Esophagus muscularis mucosa (tissue), 4 donors: ENCODE measurements around the gene ATP10A. TPM values are rescaled to one million over a fixed set of nuclear protein-coding genes. Genes with fewer than 3 reads are reported as not detected.

Experiments
- DNase-seq: peaks from one replicate; pipeline ENCODE4 v3.0.0-alpha.2; 2017; ENCODE audit errors: extremely low spot score
- H3K27ac ChIP-seq, 4 donors: fragments of 200-600 bp; sonication (generic); replicated peaks in 1 of 4; 1 replicate in 3 of 4; 2 replicates in 1 of 4; pipeline ENCODE4 v1.5.1; 2016 to 2019; ENCODE audit warnings: mild to moderate bottlenecking in 1 of 4
- H3K27me3 ChIP-seq, 4 donors: fragments of 200-600 bp; sonication (generic); one replicate each; pipeline versions ENCODE4 v1.5.1 to v1.6.0; 2016 to 2019
- H3K36me3 ChIP-seq, 4 donors: fragments of 200-600 bp; sonication (generic); one replicate each; pipeline ENCODE4 v1.5.1; 2016 to 2019
- H3K4me1 ChIP-seq, 4 donors: fragments of 200-600 bp; sonication (generic); one replicate each; pipeline ENCODE4 v1.5.1; 2016 to 2019
- H3K4me3 ChIP-seq, 4 donors: fragments of 200-600 bp; sonication (generic); 1 replicate in 2 of 4; 2 replicates in 2 of 4; pipeline ENCODE4 v1.5.1; 2016 to 2019; ENCODE audit warnings: mild to moderate bottlenecking in 4 of 4, moderate library complexity in 1 of 4
- H3K9me3 ChIP-seq, 4 donors: fragments of 200-600 bp; sonication (generic); 1 replicate in 3 of 4; 2 replicates in 1 of 4; pipeline ENCODE4 v1.5.1; 2016 to 2019
- EP300 ChIP-seq: sonication (generic); formaldehyde crosslinking; IDR thresholded peaks from one replicate; pipeline ENCODE4 v1.6.1; 2017; ENCODE audit warnings: antibody characterized with exemption
- POLR2A ChIP-seq: fragments of 450-650 bp; IDR thresholded peaks from one replicate; pipeline ENCODE4 v1.6.1; 2017; ENCODE audit warnings: antibody characterized with exemption, moderate library complexity, mild to moderate bottlenecking, low read depth
- POLR2AphosphoS5 ChIP-seq, 2 donors: sonication (generic); formaldehyde crosslinking; IDR thresholded peaks; one replicate each; pipeline ENCODE4 v1.6.1; 2017; ENCODE audit warnings: antibody characterized with exemption in 2 of 2
- WGBS: methylation state at CpG from one replicate; pipeline ENCODE4 v1.1.5; 2018; 5-methylcytosine and 5-hydroxymethylcytosine counted together
- intact Hi-C: fragments of 100-400 bp; cut with DNase I; formaldehyde crosslinking; loops from one replicate; pipeline ENCODE4 v1.15.1; 2023
- total RNA-seq, 4 donors: library from RNA; depleted of rRNA; stranded (reverse); fragments of >200 nt; gene quantifications; one replicate each; pipeline versions ENCODE4 v1.1.0 to v1.2.1, GENCODE V29; 2016
- TF ChIP-seq, protein P1 (sequence below), 3 experiments: fragments of 200-600 bp in 2 of 3; fragments of 450-650 bp in 1 of 3; sonication (generic) in 2 of 3; IDR thresholded peaks; one replicate each; pipeline ENCODE4 v1.5.1; 2017 to 2019; ENCODE audit warnings: antibody characterized with exemption in 3 of 3, mild to moderate bottlenecking in 2 of 3, moderate library complexity in 1 of 3

The ATP10A gene
- total RNA-seq, 4 donors from 2014 or later, result 23.9 to 51.9 (median 32.6) TPM

DNA sequence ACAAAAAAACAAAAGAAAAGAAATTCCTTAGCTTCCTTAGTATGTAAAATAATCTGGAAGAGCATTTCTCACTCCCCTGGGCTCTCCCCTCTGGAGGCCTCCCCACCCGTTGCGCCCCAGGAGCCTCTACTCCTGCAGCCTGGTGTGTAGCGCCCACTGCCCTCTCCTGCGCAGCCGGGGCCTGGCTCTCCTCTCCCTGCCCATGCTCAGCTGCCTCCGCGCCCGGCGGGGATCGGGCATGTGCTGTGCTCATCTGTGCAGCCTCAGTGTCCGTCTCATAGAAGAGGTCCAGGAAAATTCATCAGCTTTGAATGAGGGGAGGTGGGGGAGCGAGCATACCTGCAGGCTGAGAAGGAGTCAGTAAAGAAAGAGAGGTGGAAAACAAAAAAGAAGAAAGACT lies 203.9 kb downstream of the ATP10A start:
- Histone ChIP-seq H3K36me3 (no peaks in the 10 kb centered on the region), H3K9me3 (no peaks in the 10 kb centered on the region), H3K4me3 (no peak overlapping the region), H3K27ac (no peak overlapping the region), H3K4me1 (peaks cover 0 to 14% (median 0%) of the 10 kb centered on the region in 4 donors), H3K27me3 (no peaks in the 10 kb centered on the region)
- intact Hi-C loops, result loop anchor here (10.0 kb wide), 1 partner anchor 54 kb away; no protein-coding TSS in a partner anchor
- WGBS, result 98% methylated on average over 12 of the region's 12 CpGs
- no peak for TF ChIP-seq POLR2A
- TF ChIP-seq EP300, result no peak
- no peak for TF ChIP-seq POLR2AphosphoS5 (IDR thresholded peaks at IDR 0.05)
- TF ChIP-seq, protein P1, sequence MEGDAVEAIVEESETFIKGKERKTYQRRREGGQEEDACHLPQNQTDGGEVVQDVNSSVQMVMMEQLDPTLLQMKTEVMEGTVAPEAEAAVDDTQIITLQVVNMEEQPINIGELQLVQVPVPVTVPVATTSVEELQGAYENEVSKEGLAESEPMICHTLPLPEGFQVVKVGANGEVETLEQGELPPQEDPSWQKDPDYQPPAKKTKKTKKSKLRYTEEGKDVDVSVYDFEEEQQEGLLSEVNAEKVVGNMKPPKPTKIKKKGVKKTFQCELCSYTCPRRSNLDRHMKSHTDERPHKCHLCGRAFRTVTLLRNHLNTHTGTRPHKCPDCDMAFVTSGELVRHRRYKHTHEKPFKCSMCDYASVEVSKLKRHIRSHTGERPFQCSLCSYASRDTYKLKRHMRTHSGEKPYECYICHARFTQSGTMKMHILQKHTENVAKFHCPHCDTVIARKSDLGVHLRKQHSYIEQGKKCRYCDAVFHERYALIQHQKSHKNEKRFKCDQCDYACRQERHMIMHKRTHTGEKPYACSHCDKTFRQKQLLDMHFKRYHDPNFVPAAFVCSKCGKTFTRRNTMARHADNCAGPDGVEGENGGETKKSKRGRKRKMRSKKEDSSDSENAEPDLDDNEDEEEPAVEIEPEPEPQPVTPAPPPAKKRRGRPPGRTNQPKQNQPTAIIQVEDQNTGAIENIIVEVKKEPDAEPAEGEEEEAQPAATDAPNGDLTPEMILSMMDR (IDR thresholded peaks at IDR 0.05), result no peak
- no peak for DNase-seq

DNA sequence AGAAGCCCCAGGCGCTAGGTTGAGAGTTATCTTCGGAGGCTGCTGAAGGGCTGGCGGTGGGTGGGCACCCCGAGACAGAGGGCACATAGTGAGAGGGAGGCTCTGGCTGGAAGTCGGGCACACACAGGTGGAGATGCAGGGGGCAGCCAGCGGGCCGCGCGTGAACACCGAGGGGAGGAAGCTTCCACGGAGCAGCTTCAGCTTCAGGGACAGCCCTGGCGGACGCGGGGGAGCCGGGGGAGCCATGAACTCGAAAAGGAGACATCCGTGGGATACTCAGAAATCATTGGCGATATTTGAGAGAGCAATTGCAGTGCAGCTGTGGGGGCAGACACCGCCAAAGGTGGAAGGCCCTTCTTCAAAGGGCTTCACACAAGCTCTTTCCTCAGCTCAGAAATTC lies 204.6 kb downstream of the ATP10A start:
- TF ChIP-seq POLR2AphosphoS5 (IDR thresholded peaks at IDR 0.05), result no peak
- TF ChIP-seq POLR2A, result no peak
- TF ChIP-seq, protein P1 (IDR thresholded peaks at IDR 0.05), result no peak
- no peak for TF ChIP-seq EP300
- DNase-seq, result no peak
- H3K36me3 ChIP-seq, result no peaks in the 10 kb centered on the region
- H3K4me1 ChIP-seq, result peaks cover 0 to 14% (median 0%) of the 10 kb centered on the region in 4 donors
- no peaks in the 10 kb centered on the region for H3K9me3 ChIP-seq
- H3K27ac ChIP-seq, result no peak overlapping the region
- H3K4me3 ChIP-seq, result no peak overlapping the region
- no peaks in the 10 kb centered on the region for H3K27me3 ChIP-seq
- intact Hi-C loops, result loop anchor here (10.0 kb wide), 1 partner anchor 54 kb away; no protein-coding TSS in a partner anchor
- 96% methylated on average over 19 of the region's 19 CpGs for WGBS

DNA sequence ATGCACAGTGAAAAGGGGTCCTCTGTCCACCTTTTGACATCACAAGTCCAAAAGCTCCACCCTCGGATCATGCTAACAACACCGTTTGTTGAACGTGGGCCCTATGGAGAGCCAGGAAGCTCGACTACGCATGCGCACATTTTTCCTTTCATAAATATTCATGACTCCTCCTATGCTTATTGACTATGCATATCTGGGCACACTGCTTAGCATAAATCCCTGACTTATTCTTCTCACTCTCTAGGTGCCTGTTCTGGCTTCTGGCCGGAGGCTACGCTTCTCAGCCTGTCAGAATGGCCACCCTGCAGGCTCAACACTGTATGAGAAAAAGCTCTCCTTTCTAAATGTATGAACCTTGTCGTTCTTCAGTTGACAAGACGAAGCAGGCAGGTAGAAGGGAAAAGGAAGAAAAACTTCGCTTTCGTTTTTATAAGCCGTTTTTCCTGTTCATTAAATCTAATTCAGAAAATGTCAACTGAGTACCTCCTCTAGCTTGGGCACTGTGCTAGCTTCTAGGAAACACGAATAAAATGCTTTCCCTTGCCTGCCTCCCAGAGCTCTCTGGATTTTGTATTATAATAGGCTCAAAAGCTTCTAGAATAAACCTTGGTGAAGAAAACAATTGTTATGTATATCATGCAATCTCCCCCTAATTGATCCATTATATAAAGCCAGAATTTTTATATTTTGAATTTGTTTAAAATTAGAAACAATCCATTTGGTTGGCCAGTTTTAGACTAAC lies 207.7 kb downstream of the ATP10A start:
- Histone ChIP-seq H3K9me3 (no peaks in the 10 kb centered on the region), H3K36me3 (no peaks in the 10 kb centered on the region), H3K4me3 (no peak overlapping the region), H3K27ac (no peak overlapping the region), H3K4me1 (no peaks in the 10 kb centered on the region), H3K27me3 (no peaks in the 10 kb centered on the region)
- DNase-seq, result no peak
- intact Hi-C loops, result loop anchor here (10.0 kb wide), 1 partner anchor 51 kb away; no protein-coding TSS in a partner anchor
- TF ChIP-seq, protein P1 (IDR thresholded peaks at IDR 0.05), result no peak
- TF ChIP-seq POLR2A (no peak), EP300 (no peak), POLR2AphosphoS5 (IDR thresholded peaks at IDR 0.05) (no peak)
- WGBS, result 84% methylated on average over 14 of the region's 14 CpGs

DNA sequence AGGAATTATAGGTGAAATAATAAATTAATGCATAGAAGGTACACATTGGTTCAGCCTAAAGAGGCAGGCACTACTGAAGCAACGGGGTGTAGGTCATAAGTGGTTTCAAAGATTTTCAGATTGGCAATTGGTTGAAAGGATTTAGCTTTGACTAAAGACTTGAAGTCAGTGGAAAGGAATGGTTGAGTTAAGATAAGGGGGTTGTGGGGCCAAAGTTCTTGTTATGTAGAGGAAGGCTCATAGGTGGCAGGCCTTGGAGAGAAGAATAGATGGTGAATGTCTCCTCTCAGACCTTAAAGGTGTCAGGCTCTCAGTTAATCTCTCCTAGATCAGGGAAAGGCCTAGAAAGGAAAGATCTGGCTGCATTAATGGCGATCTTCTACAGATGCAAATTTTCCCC lies 209.8 kb downstream of the ATP10A start:
- intact Hi-C loops, result loop anchor here (10.0 kb wide), 1 partner anchor 49 kb away; no protein-coding TSS in a partner anchor
- no peaks in the 10 kb centered on the region for H3K9me3 ChIP-seq
- no peaks in the 10 kb centered on the region for H3K27me3 ChIP-seq
- 94% methylated on average over 2 of the region's 2 CpGs for WGBS
- peaks cover 0 to 7% (median 4%) of the 10 kb centered on the region in 4 donors for H3K4me1 ChIP-seq
- DNase-seq, result no peak
- no peak overlapping the region for H3K4me3 ChIP-seq
- no peak for TF ChIP-seq EP300
- TF ChIP-seq, protein P1 (IDR thresholded peaks at IDR 0.05), result no peak
- H3K27ac ChIP-seq, result no peak overlapping the region
- no peaks in the 10 kb centered on the region for H3K36me3 ChIP-seq
